ENCODE data around the gene KRTAP1-5. TPM values are rescaled to one million over a fixed set of nuclear protein-coding genes. Genes with fewer than 3 reads are reported as not detected.
"Not testable (repeated sequence)": the region's sequence is repeated elsewhere in the genome, so short reads cannot be mapped to it uniquely, and the experiment has no call there.

The KRTAP1-5 gene
- total RNA-seq, 2 donors from 2014 or later, result not detected

DNA sequence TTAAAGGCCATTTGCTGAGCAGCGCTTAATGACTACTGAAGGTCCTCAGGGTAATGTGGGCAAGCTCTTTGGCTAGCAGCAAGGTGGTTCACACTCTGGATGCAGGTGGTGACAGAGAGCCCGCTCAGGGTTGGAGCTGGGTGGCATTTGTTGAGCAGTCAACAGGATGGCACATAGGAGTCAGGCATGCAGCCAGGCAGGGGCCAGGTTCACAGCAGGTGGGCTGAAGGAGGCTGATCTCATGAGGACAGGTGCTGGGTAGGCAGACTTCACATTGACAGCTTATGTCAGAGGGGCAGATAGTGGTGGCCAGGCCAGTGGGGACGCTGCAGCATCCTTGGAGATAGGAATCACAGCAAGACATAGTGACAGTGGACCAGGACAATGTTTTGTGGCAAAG lies 22.6 kb downstream of the KRTAP1-5 start:
- DNase-seq, result no peak
- Histone ChIP-seq H3K4me3 (no peak overlapping the region), H3K36me3 (no peaks in the 10 kb centered on the region), H3K4me1 (no peaks in the 10 kb centered on the region), H3K27ac (no peak overlapping the region), H3K9me3 (no peaks in the 10 kb centered on the region), H3K9ac (ENCODE audit: low read depth in 2 of 2, low read length in 2 of 2) (no peak overlapping the region), H3K27me3 (no peaks in the 10 kb centered on the region)
- intact Hi-C loops (cut with DNase I), result no loop called here
- TF ChIP-seq, protein P1, sequence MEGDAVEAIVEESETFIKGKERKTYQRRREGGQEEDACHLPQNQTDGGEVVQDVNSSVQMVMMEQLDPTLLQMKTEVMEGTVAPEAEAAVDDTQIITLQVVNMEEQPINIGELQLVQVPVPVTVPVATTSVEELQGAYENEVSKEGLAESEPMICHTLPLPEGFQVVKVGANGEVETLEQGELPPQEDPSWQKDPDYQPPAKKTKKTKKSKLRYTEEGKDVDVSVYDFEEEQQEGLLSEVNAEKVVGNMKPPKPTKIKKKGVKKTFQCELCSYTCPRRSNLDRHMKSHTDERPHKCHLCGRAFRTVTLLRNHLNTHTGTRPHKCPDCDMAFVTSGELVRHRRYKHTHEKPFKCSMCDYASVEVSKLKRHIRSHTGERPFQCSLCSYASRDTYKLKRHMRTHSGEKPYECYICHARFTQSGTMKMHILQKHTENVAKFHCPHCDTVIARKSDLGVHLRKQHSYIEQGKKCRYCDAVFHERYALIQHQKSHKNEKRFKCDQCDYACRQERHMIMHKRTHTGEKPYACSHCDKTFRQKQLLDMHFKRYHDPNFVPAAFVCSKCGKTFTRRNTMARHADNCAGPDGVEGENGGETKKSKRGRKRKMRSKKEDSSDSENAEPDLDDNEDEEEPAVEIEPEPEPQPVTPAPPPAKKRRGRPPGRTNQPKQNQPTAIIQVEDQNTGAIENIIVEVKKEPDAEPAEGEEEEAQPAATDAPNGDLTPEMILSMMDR (IDR thresholded peaks at IDR 0.05), result no peak

DNA sequence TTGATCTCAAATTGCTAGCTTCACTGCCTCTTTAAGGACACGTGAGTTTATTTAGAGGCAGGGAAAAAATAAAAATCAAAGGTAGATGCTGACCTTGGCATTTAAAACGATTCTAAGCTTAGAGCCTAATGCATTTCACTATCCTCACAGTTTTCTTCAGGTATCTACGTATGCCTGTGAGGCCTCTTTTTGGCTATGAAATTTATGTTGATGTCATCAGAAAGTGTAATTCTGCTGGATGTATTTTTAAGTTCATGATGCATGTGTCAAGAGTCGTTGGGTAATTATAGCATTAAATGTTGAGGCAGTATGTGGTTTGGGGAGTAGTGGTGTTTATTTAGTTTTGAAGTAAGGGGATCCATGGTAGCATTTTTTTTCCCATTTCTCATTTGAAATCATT lies 23.1 kb downstream of the KRTAP1-5 start:
- no peaks in the 10 kb centered on the region for H3K9me3 ChIP-seq
- no peaks in the 10 kb centered on the region for H3K27me3 ChIP-seq
- H3K27ac ChIP-seq, result no peak overlapping the region
- TF ChIP-seq, protein P1 (IDR thresholded peaks at IDR 0.05), result no peak
- no peak overlapping the region for H3K4me3 ChIP-seq
- no peak for DNase-seq
- no peak overlapping the region for H3K9ac ChIP-seq (ENCODE audit: low read depth in 2 of 2, low read length in 2 of 2)
- intact Hi-C loops (cut with DNase I), result no loop called here
- no peaks in the 10 kb centered on the region for H3K36me3 ChIP-seq
- H3K4me1 ChIP-seq, result no peaks in the 10 kb centered on the region

DNA sequence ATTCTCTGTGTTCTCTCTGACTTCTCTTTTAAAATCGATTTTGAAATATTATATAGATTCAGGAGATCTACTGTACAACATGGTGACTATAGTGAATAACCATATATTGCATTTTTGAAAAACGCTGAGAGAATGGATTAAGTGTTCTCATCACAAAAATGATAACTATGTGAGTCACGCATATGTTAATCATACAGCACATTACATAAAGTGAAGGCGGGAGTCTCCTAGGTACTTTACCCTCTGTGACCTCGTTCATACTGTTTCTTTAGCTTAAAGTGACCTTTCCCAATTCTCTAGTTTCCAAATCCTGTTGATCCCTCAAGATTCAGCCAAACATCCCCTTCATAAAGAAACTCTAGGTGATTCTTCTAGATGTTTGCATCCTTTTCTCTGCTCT lies 24.2 kb downstream of the KRTAP1-5 start:
- no peak overlapping the region for H3K4me3 ChIP-seq
- TF ChIP-seq, protein P1 (IDR thresholded peaks at IDR 0.05), result no peak
- H3K36me3 ChIP-seq, result no peaks in the 10 kb centered on the region
- no peaks in the 10 kb centered on the region for H3K9me3 ChIP-seq
- H3K4me1 ChIP-seq, result no peaks in the 10 kb centered on the region
- no peak for DNase-seq
- no peak overlapping the region for H3K27ac ChIP-seq
- H3K9ac ChIP-seq (ENCODE audit: low read depth in 2 of 2, low read length in 2 of 2), result no peak overlapping the region
- no peaks in the 10 kb centered on the region for H3K27me3 ChIP-seq
- intact Hi-C loops (cut with DNase I), result no loop called here

DNA sequence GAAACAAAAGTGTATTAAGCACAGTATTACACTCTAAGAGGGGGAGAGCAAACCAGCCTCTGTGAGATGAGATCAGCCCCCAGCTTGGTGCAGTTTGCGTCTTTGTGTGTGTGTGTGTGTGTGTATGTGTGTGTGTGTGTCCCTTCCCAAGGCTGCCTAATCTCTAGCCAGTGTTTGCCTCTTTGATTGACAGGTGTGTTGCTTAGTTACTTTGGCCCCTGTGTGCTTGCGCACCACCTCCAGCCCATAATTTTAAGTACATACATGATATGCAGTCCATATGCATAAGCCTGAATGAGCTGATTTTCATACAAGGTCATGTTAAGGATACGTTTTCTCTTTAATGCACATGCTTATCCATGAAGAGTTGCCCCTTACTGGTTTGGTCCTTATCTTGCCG lies 25.2 kb downstream of the KRTAP1-5 start:
- Histone ChIP-seq H3K27ac (no peak overlapping the region), H3K27me3 (no peaks in the 10 kb centered on the region), H3K9ac (ENCODE audit: low read depth in 2 of 2, low read length in 2 of 2) (no peak overlapping the region), H3K9me3 (no peaks in the 10 kb centered on the region), H3K4me1 (no peaks in the 10 kb centered on the region), H3K36me3 (no peaks in the 10 kb centered on the region), H3K4me3 (no peak overlapping the region)
- intact Hi-C loops (cut with DNase I), result no loop called here
- TF ChIP-seq, protein P1 (IDR thresholded peaks at IDR 0.05), result no peak
- no peak for DNase-seq

DNA sequence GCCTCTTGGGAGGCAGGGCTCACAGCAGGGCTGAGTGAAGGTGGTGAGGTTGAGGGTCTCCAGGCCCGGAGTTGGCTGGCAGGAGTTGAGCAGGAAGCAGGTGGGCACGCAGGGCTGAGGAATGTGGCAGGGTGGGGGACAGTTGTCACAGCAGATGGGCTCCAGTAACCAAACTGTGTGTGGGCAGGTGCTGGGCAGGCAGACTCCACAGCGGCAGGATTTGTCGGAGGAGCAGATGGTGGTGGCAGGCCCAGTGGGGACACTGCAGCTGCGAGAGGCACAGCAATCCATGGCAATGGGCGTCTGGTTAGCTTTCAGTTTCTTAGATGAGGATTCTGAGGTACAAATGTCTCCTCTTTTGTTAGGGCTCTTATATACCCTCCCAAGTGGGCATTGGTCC lies 27.4 kb downstream of the KRTAP1-5 start, which contains the start of gene KRTAP3-2:
Gene KRTAP3-2, minus strand, starts transcription at position 344 of the 400 bp plus-strand sequence. Its CDS starts 53 bp downstream, at position 291.
- H3K27ac ChIP-seq; H3K4me3 ChIP-seq; H3K9ac ChIP-seq (ENCODE audit: low read depth in 2 of 2, low read length in 2 of 2); intact Hi-C loops (cut with DNase I); H3K4me1 ChIP-seq; H3K27me3 ChIP-seq; H3K9me3 ChIP-seq; H3K36me3 ChIP-seq; DNase-seq: not testable (repeated sequence)

DNA sequence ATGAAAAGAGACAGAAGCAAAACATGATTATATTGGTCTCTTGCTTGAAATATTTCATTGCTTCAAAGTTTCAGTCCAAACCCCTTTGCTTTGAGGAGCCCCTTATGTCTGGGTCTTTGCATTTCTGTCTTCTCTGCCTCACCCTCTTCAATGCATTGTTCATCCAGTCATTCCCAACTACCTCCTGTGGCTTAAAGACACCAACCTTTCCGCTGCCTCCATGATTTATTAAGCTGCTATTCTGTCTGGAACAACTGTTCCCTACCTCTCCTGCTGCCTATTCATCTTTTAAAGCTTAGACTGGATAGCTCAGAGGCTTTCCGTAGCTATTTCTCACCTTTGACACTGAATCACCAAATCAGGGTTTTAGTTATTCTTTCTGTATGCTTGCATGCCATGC lies 29.6 kb downstream of the KRTAP1-5 start:
- Histone ChIP-seq H3K27ac (no peak overlapping the region), H3K36me3 (no peaks in the 10 kb centered on the region), H3K27me3 (no peaks in the 10 kb centered on the region), H3K9ac (ENCODE audit: low read depth in 2 of 2, low read length in 2 of 2) (no peak overlapping the region), H3K4me3 (no peak overlapping the region), H3K4me1 (no peaks in the 10 kb centered on the region), H3K9me3 (no peaks in the 10 kb centered on the region)
- TF ChIP-seq, protein P1 (IDR thresholded peaks at IDR 0.05), result no peak
- intact Hi-C loops (cut with DNase I), result no loop called here
- DNase-seq, result no peak

Measured in colonic mucosa (tissue), 4 donors.